Peyer's patch (tissue), 4 donors: ENCODE measurements around the gene SLC7A14.

Source experiments
- CTCF ChIP-seq, 6 experiments: fragments of 450-650 bp in 4 of 6; fragments of 200-600 bp in 2 of 6; sonication (generic) in 1 of 6; IDR thresholded peaks; one replicate each; pipeline ENCODE4 v1.5.1; 2017 to 2019; ENCODE audit warnings: antibody characterized with exemption in 6 of 6, mild to moderate bottlenecking in 3 of 6, moderate library complexity in 1 of 6
- POLR2A ChIP-seq, 2 donors: fragments of 450-650 bp; IDR thresholded peaks; one replicate each; pipeline ENCODE4 v1.5.1; 2017; ENCODE audit warnings: antibody characterized with exemption in 2 of 2, mild to moderate bottlenecking in 2 of 2, moderate library complexity in 2 of 2

- peak in 1 of 6 experiments; percentile 21 for TF ChIP-seq CTCF (IDR thresholded peaks at IDR 0.05)
- no peak for TF ChIP-seq POLR2A (IDR thresholded peaks at IDR 0.05)
These were observed 31.8 kb downstream of the SLC7A14 start for GRCh38 chr3:170553788-170554757.
